Fibroblast of villous mesenchyme (primary cell): ENCODE results near the gene MMP28. TPM values are rescaled to one million over a fixed set of nuclear protein-coding genes. Genes with fewer than 3 reads are reported as not detected.

ENCODE experiments used
- DNase-seq: peaks from one replicate; pipeline ENCODE4 v3.0.0-alpha.2; 2010; ENCODE audit warnings: low read depth
- H3K4me3 ChIP-seq: 2 replicates; pipeline ENCODE4 v1.5.1; 2011; ENCODE audit warnings: low read depth, mild to moderate bottlenecking, low read length
- total RNA-seq: library from RNA; depleted of rRNA; stranded (reverse); fragments of >200 nt; gene quantifications from 2 replicates; pipeline ENCODE4 v1.2.3, GENCODE V29; 2012
- TF ChIP-seq, protein P1 (sequence below): IDR thresholded peaks from 2 replicates; pipeline ENCODE4 v1.5.1; 2012; ENCODE audit warnings: low read depth, mild to moderate bottlenecking, low read length; ENCODE audit not compliant: insufficient read depth

MMP28 gene
- total RNA-seq, 1 donor, result under 0.01 TPM

DNA sequence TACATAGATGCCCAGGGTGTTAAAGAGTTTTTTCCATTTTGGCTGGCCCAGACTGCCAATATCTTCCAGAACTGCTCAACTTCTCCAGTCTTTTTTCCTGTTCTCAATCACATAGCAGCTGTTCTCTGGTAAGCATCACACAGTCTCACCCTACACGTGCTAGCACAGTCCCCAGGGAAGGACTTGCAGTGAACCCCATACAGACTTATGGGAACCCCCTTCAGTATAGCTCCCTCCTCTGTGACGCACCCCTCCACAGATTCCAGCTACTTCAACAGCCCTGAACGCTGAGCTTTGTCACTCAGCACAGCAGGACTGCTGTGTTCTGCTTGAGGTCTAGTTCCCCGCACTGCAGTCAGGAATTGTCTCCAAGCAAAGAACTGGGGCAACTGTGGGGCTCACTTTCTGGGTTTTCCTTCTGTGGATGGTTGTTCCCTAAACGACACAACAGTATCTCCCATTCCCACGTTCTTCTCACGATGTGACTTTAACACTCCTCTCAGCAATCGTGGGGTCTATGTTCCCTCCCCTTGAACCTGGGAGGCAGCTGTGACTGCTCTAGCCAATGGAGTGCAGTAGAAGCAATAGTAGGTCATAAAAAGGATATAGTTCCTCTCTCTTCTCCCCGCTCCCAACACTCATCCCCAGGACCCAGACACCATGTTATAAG is 3.6 kb downstream of the MMP28 start:
- DNase-seq, result no peak
- TF ChIP-seq, protein P1, sequence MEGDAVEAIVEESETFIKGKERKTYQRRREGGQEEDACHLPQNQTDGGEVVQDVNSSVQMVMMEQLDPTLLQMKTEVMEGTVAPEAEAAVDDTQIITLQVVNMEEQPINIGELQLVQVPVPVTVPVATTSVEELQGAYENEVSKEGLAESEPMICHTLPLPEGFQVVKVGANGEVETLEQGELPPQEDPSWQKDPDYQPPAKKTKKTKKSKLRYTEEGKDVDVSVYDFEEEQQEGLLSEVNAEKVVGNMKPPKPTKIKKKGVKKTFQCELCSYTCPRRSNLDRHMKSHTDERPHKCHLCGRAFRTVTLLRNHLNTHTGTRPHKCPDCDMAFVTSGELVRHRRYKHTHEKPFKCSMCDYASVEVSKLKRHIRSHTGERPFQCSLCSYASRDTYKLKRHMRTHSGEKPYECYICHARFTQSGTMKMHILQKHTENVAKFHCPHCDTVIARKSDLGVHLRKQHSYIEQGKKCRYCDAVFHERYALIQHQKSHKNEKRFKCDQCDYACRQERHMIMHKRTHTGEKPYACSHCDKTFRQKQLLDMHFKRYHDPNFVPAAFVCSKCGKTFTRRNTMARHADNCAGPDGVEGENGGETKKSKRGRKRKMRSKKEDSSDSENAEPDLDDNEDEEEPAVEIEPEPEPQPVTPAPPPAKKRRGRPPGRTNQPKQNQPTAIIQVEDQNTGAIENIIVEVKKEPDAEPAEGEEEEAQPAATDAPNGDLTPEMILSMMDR, result no peak
- H3K4me3 ChIP-seq, result no peak overlapping the region

DNA sequence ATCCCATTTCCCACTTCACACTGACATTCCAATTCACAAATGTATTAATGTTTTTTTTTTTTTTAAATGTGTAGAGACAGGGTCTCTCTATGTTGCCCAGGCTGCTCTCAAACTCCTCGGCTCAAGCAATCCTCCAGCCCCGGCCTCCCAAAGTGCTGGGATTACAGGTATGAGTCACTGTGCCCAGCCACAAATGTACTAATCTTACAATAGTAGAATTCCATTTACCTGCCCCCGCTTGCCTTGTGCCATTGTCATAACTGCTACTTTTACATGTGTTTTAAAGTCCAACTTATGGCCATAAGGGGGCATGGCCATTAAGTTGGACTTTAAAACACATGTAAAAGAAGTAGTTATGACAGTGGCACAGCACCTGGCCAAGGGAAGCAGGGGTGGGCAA is 4.6 kb downstream of the MMP28 start:
- TF ChIP-seq, protein P1, result no peak

DNA sequence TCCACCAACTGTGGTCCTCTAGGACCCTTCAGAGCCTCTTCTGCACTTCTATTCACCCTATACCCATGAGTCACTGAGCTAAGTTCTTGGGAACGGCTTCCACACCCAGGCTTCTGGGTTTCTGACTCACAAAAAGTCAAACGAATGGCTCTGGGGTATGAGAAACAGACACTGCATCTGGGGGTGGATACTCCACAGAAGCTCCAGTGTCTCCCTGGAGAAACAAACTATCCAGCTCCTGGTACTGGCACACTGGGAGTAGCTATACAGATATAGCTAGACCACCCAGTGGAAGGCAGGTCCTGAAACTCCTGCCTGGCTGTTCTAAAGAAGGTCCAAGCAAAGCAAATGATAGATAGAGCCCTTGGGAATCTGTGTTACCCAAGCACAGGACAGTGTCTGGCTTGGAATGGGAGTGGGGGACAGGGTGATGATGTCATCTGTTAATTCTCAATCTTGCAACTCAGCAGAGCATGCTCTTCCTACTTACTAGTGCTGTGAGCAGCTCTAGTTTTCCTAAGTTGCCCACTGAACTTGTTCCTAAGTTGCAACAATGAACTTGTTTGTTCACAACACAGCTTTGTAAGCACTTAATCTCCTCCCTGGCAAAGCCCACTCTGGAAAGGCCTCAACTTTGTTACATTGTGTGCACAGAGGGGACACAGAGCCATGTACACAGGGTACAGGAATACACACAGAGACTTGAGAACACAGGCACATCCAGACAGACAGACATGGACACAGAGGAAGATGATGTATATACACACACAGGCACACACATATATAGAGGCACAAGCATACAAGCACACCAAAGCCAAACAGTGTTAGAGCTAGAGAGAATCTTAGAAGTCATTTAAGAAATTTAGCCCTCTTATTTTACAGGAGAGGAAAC is 6.7 kb downstream of the MMP28 start:
- TF ChIP-seq, protein P1, result no peak
- DNase-seq, result peak; percentile 96
- H3K4me3 ChIP-seq, result no peak overlapping the region

More for the DNA sequence above, 4.6 kb downstream of the MMP28 start:
- no peak for DNase-seq
- no peak overlapping the region for H3K4me3 ChIP-seq

DNA sequence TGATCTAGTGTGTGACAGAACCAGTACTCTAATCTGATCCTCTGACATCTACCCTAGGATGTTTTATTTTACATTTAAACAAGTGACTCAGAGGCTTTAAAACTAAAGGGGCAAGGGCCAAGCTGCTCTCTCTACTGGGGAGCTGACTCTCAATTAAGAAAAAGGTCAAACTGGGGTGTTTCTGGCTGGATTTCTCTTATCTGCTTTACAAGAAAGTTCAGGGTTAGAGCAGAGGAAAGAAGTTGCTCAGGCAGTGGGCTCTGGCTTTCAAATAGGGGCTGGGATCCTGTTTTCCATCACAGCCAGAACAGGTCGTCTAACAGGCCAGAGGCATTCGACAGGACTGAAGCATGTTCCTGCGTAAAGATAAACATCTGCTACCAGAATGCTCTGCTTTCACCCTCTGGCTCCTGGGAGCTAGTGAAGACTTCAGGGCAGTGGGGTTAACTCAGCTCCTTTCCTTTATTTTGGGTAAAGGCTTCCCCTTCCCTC is 8.5 kb downstream of the MMP28 start:
- H3K4me3 ChIP-seq, result no peak overlapping the region
- peak; percentile 98 for DNase-seq
- TF ChIP-seq, protein P1, result no peak

DNA sequence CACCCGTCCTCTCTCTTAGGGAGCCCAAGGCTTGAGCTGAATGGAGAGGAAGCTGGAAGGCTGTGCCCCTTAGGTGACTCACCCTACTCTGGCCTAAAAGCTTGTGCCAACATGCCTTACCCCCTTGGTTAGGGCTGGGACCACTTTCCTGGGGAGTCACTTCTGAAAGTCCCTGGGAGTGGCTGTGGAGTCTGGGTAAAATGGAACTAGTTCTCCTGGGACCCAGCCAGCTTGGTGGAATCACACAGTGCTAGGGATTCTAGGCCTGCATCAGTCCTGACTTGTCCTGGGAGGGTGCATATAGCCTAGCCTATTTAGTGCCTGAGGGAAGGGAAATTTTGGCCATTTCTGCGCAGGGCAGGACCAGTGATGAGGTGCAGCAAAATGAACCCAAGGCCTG is 10.5 kb downstream of the MMP28 start:
- TF ChIP-seq, protein P1, result no peak
- no peak for DNase-seq
- no peak overlapping the region for H3K4me3 ChIP-seq

DNA sequence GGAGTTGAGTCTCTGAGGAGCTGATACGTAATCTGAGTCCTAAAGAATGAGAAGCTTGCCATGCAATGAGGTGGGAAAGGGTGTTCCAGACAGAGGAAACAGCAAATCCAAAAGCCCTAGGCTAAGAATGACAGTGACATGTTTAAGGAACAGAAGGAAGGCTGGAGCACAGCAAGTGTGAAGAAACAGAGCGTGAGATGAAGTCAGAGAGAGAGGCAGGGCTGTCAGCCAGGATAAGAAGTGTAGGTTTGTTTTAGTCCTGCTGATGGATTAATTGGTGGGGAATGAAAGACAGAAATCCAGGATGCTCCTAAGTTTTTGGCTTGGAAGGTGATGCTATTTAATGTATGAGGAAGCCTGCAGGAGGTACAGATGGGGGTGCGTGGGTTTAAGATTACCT is 14.5 kb downstream of the MMP28 start:
- DNase-seq, result no peak
- H3K4me3 ChIP-seq, result no peak overlapping the region
- TF ChIP-seq, protein P1, result no peak
